Hematopoietic multipotent progenitor cell treated with erythropoietin and hydrocortisone succinate and interleukin-3 and kit ligand, for 8 days (in vitro differentiated cells): ENCODE data around the gene TMEM248.
"Not testable (repeated sequence)": the region's sequence is repeated elsewhere in the genome, so short reads cannot be mapped to it uniquely, and the experiment has no call there.

ENCODE experiments used
- DNase-seq: peaks from one replicate; pipeline ENCODE4 v3.0.0-alpha.2; 2015

TMEM248 gene

GRCh38 chr7:66952343-66953043, 31.5 kb downstream of the TMEM248 start:
- DNase-seq, result no peak

- no peak for DNase-seq
Measured at GRCh38 chr7:66953044-66953427, 32.0 kb downstream of the TMEM248 start.

GRCh38 chr7:66957595-66958290, 36.7 kb downstream of the TMEM248 start:
- no peak for DNase-seq

- DNase-seq, result no peak
Measured at GRCh38 chr7:66958538-66959350, 37.7 kb downstream of the TMEM248 start.

GRCh38 chr7:66960192-66960591, 39.2 kb downstream of the TMEM248 start:
- no peak for DNase-seq

- no peak for DNase-seq
Measured at GRCh38 chr7:66961096-66961495, 40.1 kb downstream of the TMEM248 start.

- peak; percentile 12 for DNase-seq
Measured at GRCh38 chr7:66964411-66964810, 43.4 kb downstream of the TMEM248 start.

- no peak for DNase-seq
Measured at GRCh38 chr7:66967029-66967428, 46.0 kb downstream of the TMEM248 start.

- not testable (repeated sequence) for DNase-seq
Measured at GRCh38 chr7:66969001-66969400, 48.0 kb downstream of the TMEM248 start.

- no peak for DNase-seq
Measured at GRCh38 chr7:66970310-66970709, 49.3 kb downstream of the TMEM248 start.

- DNase-seq, result peak; percentile 35
Measured at GRCh38 chr7:66974986-66975590, 54.1 kb downstream of the TMEM248 start.

GRCh38 chr7:66978312-66978711, 57.3 kb downstream of the TMEM248 start:
- not testable (repeated sequence) for DNase-seq

GRCh38 chr7:66979013-66979412, 58.0 kb downstream of the TMEM248 start:
- not testable (repeated sequence) for DNase-seq

- DNase-seq, result not testable (repeated sequence)
Measured at GRCh38 chr7:66980336-66980735, 59.3 kb downstream of the TMEM248 start.

GRCh38 chr7:66989552-66989951, 68.5 kb downstream of the TMEM248 start:
- DNase-seq, result not testable (repeated sequence)

- not testable (repeated sequence) for DNase-seq
Measured at GRCh38 chr7:66994051-66994450, 73.0 kb downstream of the TMEM248 start.

GRCh38 chr7:66994691-66995049, 73.6 kb downstream of the TMEM248 start:
- DNase-seq, result peak; percentile 81

- DNase-seq, result peak; percentile 100
Measured at GRCh38 chr7:66995050-66995776, 74.2 kb downstream of the TMEM248 start, which contains the start of gene SBDS. SBDS (minus strand) TSS chr7:66995586; CDS start chr7:66995417, 169 bp downstream.

- DNase-seq, result peak; percentile 98
Measured at GRCh38 chr7:66996444-66997191, 75.6 kb downstream of the TMEM248 start, which contains the start of gene TYW1. TYW1 (plus strand) TSS chr7:66996833; CDS start chr7:66996979, 146 bp downstream.

- DNase-seq, result peak; percentile 46
Measured at GRCh38 chr7:67000601-67001258, 79.7 kb downstream of the TMEM248 start.

- not testable (repeated sequence) for DNase-seq
Measured at GRCh38 chr7:67004145-67004544, 83.1 kb downstream of the TMEM248 start.
